Activated CD8-positive, alpha-beta memory T cell treated with anti-CD3 and anti-CD28 coated beads for 48 hours (primary cell): ENCODE data around the gene ABHD15.
"Not testable (repeated sequence)": the region's sequence is repeated elsewhere in the genome, so short reads cannot be mapped to it uniquely, and the experiment has no call there.

ENCODE experiments used
- DNase-seq, 3 experiments: peaks; one replicate each; pipeline ENCODE4 v3.0.0-alpha.2; 2020; ENCODE audit warnings: low read depth in 2 of 3, low spot score in 2 of 3

Gene ABHD15

GRCh38 chr17:29569245-29569950, 2.6 kb upstream of the ABHD15 start:
- DNase-seq: no peak

GRCh38 chr17:29568331-29569244, 1.8 kb upstream of the ABHD15 start, which contains the start of gene TP53I13:
Gene TP53I13, plus strand, starts transcription at chr17:29568701. Its CDS starts 58 bp downstream, at chr17:29568759.
- DNase-seq: peak in 2 of 3 experiments; percentile 73 to 78

GRCh38 chr17:29567554-29568330, 905 bp upstream of the ABHD15 start:
- DNase-seq: peak in 1 of 3 experiments; percentile 58

GRCh38 chr17:29567304-29567553, 392 bp upstream of the ABHD15 start:
- no peak for DNase-seq

GRCh38 chr17:29565643-29566472, 979 bp downstream of the ABHD15 start:
- DNase-seq: peak in 1 of 3 experiments; percentile 36

GRCh38 chr17:29563816-29564215, 3.0 kb downstream of the ABHD15 start:
- DNase-seq: no peak

GRCh38 chr17:29562615-29563014, 4.2 kb downstream of the ABHD15 start:
- no peak for DNase-seq

- DNase-seq: no peak
These were observed 5.0 kb downstream of the ABHD15 start for GRCh38 chr17:29561554-29562517.

GRCh38 chr17:29560316-29560715, 6.5 kb downstream of the ABHD15 start:
- no peak for DNase-seq

- no peak for DNase-seq
These were observed 7.2 kb downstream of the ABHD15 start for GRCh38 chr17:29559640-29560039.

- DNase-seq: not testable (repeated sequence)
These were observed 8.7 kb downstream of the ABHD15 start for GRCh38 chr17:29558139-29558538.

- no peak for DNase-seq
These were observed 9.1 kb downstream of the ABHD15 start for GRCh38 chr17:29557739-29558116.

GRCh38 chr17:29557085-29557738, 9.6 kb downstream of the ABHD15 start:
- DNase-seq: no peak

GRCh38 chr17:29555840-29556239, 11.0 kb downstream of the ABHD15 start:
- no peak for DNase-seq

GRCh38 chr17:29549177-29549923, 17.5 kb downstream of the ABHD15 start:
- no peak for DNase-seq

- DNase-seq: no peak
These were observed 20.0 kb downstream of the ABHD15 start for GRCh38 chr17:29546830-29547229.

- DNase-seq: no peak
These were observed 20.8 kb downstream of the ABHD15 start for GRCh38 chr17:29546085-29546484.

- DNase-seq: no peak
These were observed 22.8 kb downstream of the ABHD15 start for GRCh38 chr17:29544066-29544465.
